HepG2 (cell line): Measurements from ENCODE around the gene PCIF1. TPM values are rescaled to one million over a fixed set of nuclear protein-coding genes. Genes with fewer than 3 reads are reported as not detected.

Source experiments
- ATAC-seq: fragments of 200-7000 bp; cut with Tn5 transposase; 3 replicates; pipeline ENCODE4 v1.9.1; 2020; ENCODE audit warnings: mild to moderate bottlenecking, moderate library complexity
- BruUV-seq: library from RNA; stranded (reverse); fragments of 400-500 nt; replicated peaks from 2 replicates; lab custom pipeline; 2021; lab: Mats Ljungman, UMichigan
- CTCF ChIA-PET: fragments of 300-600 bp; formaldehyde crosslinking; extraction: SDS; loops from one replicate; lab custom pipeline; 2021; ENCODE audit warnings: low total read pairs, inconsistent platforms, low intra/inter-chr PET ratio; lab: Yijun Ruan, JAX
- POLR2A ChIA-PET: fragments of 350-600 bp; sonication (Branson Sonifier 250); formaldehyde crosslinking; loops from one replicate; lab custom pipeline; 2020; ENCODE audit warnings: antibody characterized with exemption, inconsistent platforms; lab: Yijun Ruan, JAX
- DNase-seq: peaks from one replicate; pipeline ENCODE4 v3.0.0-alpha.2; 2015; ENCODE audit warnings: low spot score
- FAIRE-seq: peaks from 3 replicates; lab custom pipeline; 2011; peaks lifted over from hg19 to GRCh38; lab: Jason Lieb, UNC
- H2AFZ ChIP-seq: one replicate; pipeline ENCODE4 v1.6.1; 2011; ENCODE audit warnings: low read length, inconsistent platforms
- H3K27ac ChIP-seq: fragments of 300-600 bp; 3 replicates; pipeline ENCODE4 v1.8.0; 2011; ENCODE audit warnings: mixed run types, mild to moderate bottlenecking, mixed read lengths, low read length, inconsistent platforms; ENCODE audit not compliant: insufficient read depth; ENCODE audit errors: extremely low read length
- H3K27me3 ChIP-seq, 2 experiments: fragments of 200-600 bp in 1 of 2; 2 replicates in 1 of 2; 3 replicates in 1 of 2; pipeline versions ENCODE4 v1.6.0 to v1.8.0; 2011; ENCODE audit warnings: low read length in 2 of 2, mild to moderate bottlenecking in 2 of 2, moderate library complexity in 2 of 2, inconsistent platforms in 1 of 2; ENCODE audit not compliant: insufficient read depth in 2 of 2, control insufficient read depth in 1 of 2
- H3K36me3 ChIP-seq, 2 experiments: fragments of 200-600 bp in 1 of 2; replicated peaks in 1 of 2; 2 replicates in 1 of 2; 3 replicates in 1 of 2; pipeline versions ENCODE4 v1.5.1 to v1.8.0; 2011; ENCODE audit warnings: low read length in 2 of 2, inconsistent platforms in 1 of 2; ENCODE audit not compliant: insufficient read depth in 2 of 2, control insufficient read depth in 1 of 2
- H3K4me1 ChIP-seq: 2 replicates; pipeline ENCODE4 v1.5.1; 2012; ENCODE audit warnings: low read length, inconsistent platforms; ENCODE audit not compliant: insufficient read depth
- H3K4me2 ChIP-seq: 2 replicates; pipeline ENCODE4 v1.6.0; 2011; ENCODE audit warnings: low read depth, low read length, inconsistent platforms
- H3K4me3 ChIP-seq, 3 experiments: fragments of 200-600 bp in 1 of 3; sonication (generic), shearing (Covaris generic) in 1 of 3; replicated peaks in 1 of 3; 2 replicates each; pipeline ENCODE4 v1.5.1; 2011 to 2016; ENCODE audit warnings: low read length in 3 of 3, inconsistent platforms in 2 of 3, low read depth in 2 of 3, mild to moderate bottlenecking in 2 of 3, control low read depth in 1 of 3, mixed read lengths in 1 of 3; ENCODE audit not compliant: insufficient read depth in 1 of 3
- H3K79me2 ChIP-seq: one replicate; pipeline ENCODE4 v1.6.1; 2011; ENCODE audit warnings: low read length, inconsistent platforms; ENCODE audit not compliant: insufficient read depth
- H3K9ac ChIP-seq: 2 replicates; pipeline ENCODE4 v1.6.0; 2011; ENCODE audit warnings: mild to moderate bottlenecking, low read depth, low read length, inconsistent platforms; ENCODE audit not compliant: insufficient read depth
- H3K9me3 ChIP-seq: 2 replicates; pipeline ENCODE4 v1.5.1; 2012; ENCODE audit warnings: mild to moderate bottlenecking, low read length
- H4K20me1 ChIP-seq: 2 replicates; pipeline ENCODE4 v1.6.0; 2011; ENCODE audit warnings: inconsistent platforms, mild to moderate bottlenecking, low read length, moderate library complexity; ENCODE audit not compliant: insufficient read depth
- AGO2 ChIP-seq: fragments of 200-400 bp; formaldehyde crosslinking; optimal IDR thresholded peaks from 2 replicates; pipeline ENCODE3; 2017; ENCODE audit warnings: mild to moderate bottlenecking, low read depth, low read length, moderate library complexity
- POLR2A ChIP-seq, 2 experiments: IDR thresholded peaks; 2 replicates each; pipeline ENCODE4 v1.6.1; 2011; ENCODE audit warnings: low read depth in 2 of 2, low read length in 2 of 2, mild to moderate bottlenecking in 1 of 2, moderate library complexity in 1 of 2; ENCODE audit not compliant: insufficient read depth in 1 of 2
- POLR2G ChIP-seq: fragments of 200-400 bp; formaldehyde crosslinking; IDR thresholded peaks from 2 replicates; pipeline ENCODE4 v1.6.1; 2018; ENCODE audit warnings: mild to moderate bottlenecking, low read depth, low read length, moderate library complexity
- RBFOX2 ChIP-seq: fragments of 200-400 bp; formaldehyde crosslinking; IDR thresholded peaks from 2 replicates; pipeline ENCODE4 v1.6.1; 2017; ENCODE audit warnings: low read depth, mild to moderate bottlenecking, low read length
- ZFP36 ChIP-seq: fragments of 150-350 bp; IDR thresholded peaks from 2 replicates; pipeline ENCODE4 v1.6.1; 2018; ENCODE audit warnings: borderline replicate concordance, low read length, low read depth; ENCODE audit not compliant: partially characterized antibody
- ZFP36L1 ChIP-seq: sonication (generic); formaldehyde crosslinking; IDR thresholded peaks from 2 replicates; pipeline ENCODE4 v1.8.0; 2022; ENCODE audit warnings: mild to moderate bottlenecking, missing genetic modification reagents, moderate library complexity
- ZNF280D ChIP-seq: sonication (generic); formaldehyde crosslinking; IDR thresholded peaks from 2 replicates; pipeline ENCODE4 v1.5.1; 2020; ENCODE audit warnings: mild to moderate bottlenecking, missing genetic modification reagents
- WGBS: methylation state at CpG from one replicate; pipeline ENCODE4 v1.1.6; 2017; ENCODE audit warnings: low lambda C conversion rate; 5-methylcytosine and 5-hydroxymethylcytosine counted together
- in situ Hi-C: cut with HindIII; loops from 2 replicates; pipeline ENCODE4 v1.10.0; 2017; ENCODE audit warnings: low pct_unique_long_range_greater_than_20kb; ENCODE audit not compliant: extremely low pct_ligation_motif_present
- intact Hi-C: fragments of 100-400 bp; cut with micrococcal nuclease; formaldehyde crosslinking; loops from one replicate; pipeline ENCODE4 v1.10.0; 2022; ENCODE audit not compliant: unreplicated experiment
- polyA plus RNA-seq, 8 experiments: library from polyadenylated mRNA; depleted of rRNA in 3 of 8; stranded (reverse) in 7 of 8; unstranded in 1 of 8; fragments of >200 nt; fragmentation: Illumina TruSeq in 4 of 8; extraction: Trizol in 4 of 8; gene quantifications; 2 replicates each; pipeline versions ENCODE4 v1.2.1 to v1.2.3, GENCODE V29; 2011 to 2016; ENCODE audit warnings: low read depth in 4 of 8, missing spikeins in 1 of 8, mixed read lengths in 1 of 8; ENCODE audit not compliant: insufficient read depth in 1 of 8
- total RNA-seq, 5 experiments: library from RNA; depleted of rRNA; stranded (reverse); fragments of >200 nt; fragmentation: Illumina TruSeq; extraction: Trizol; gene quantifications; 2 replicates each; pipeline ENCODE4 v1.2.3, GENCODE V29; 2016; ENCODE audit warnings: low read depth in 1 of 5

Gene PCIF1
- total and polyA plus RNA-seq, 2 of the 13 experiments (the other 11 are each of a cell fraction or from before 2014, with no cell fraction given) = 20.9 to 24.4 TPM

- Histone ChIP-seq H3K4me2 (no peak overlapping the region), H3K27ac (no peak overlapping the region), H3K9me3 (no peaks in the 10 kb centered on the region), H2AFZ (no peak overlapping the region), H3K4me3 (no peak overlapping the region), H3K36me3 (peaks cover 38 to 43% of the 10 kb centered on the region in 2 experiments), H3K79me2 (no peaks in the 10 kb centered on the region), H3K4me1 (peaks cover 9% of the 10 kb centered on the region), H3K27me3 (no peaks in the 10 kb centered on the region), H4K20me1 (no peaks in the 10 kb centered on the region), H3K9ac (no peak overlapping the region)
- 95% methylated on average over 13 of the region's 13 CpGs for WGBS
- BruUV-seq = no TSS peak
- no peak for FAIRE-seq
- POLR2A ChIA-PET = interaction anchor here (0.9 to 4.7 kb wide), 6 partner anchors 9 to 47 kb away, joined by 3 to 38 read pairs (median 13); partner anchors contain the start of genes CTSA, NEURL2 and PCIF1
- in situ Hi-C loops (no loop called here), intact Hi-C loops (no loop called here)
- DNase-seq = no peak
- CTCF ChIA-PET = no interaction called here
- TF ChIP-seq ZFP36L1 = no peak
- TF ChIP-seq POLR2G = peak; percentile 42
- no peak for TF ChIP-seq ZNF280D
- peak; percentile 70 for TF ChIP-seq AGO2
- peak; percentile 16 for TF ChIP-seq ZFP36
- TF ChIP-seq POLR2A (IDR thresholded peaks at IDR 0.05; ENCODE audit: insufficient read depth in 1 of 2, low read depth in 2 of 2, low read length in 2 of 2) = peak in 1 of 2 experiments; percentile 37; a peak in 1 of 4 replicates
- peak; percentile 47; the same call in 1 of the 2 replicates for TF ChIP-seq RBFOX2
- no peak for ATAC-seq
These were observed 35.2 kb upstream of the PCIF1 start for GRCh38 chr20:45899046-45899835.
